ENCODE data around the gene IFT43. TPM values are rescaled to one million over a fixed set of nuclear protein-coding genes. Genes with fewer than 3 reads are reported as not detected.

IFT43 gene
- total and polyA plus RNA-seq, 10 of the 15 experiments (the other 5 are each of a cell fraction or from before 2014, with no cell fraction given) = 8.2 to 24.8 (median 14.0) TPM

DNA sequence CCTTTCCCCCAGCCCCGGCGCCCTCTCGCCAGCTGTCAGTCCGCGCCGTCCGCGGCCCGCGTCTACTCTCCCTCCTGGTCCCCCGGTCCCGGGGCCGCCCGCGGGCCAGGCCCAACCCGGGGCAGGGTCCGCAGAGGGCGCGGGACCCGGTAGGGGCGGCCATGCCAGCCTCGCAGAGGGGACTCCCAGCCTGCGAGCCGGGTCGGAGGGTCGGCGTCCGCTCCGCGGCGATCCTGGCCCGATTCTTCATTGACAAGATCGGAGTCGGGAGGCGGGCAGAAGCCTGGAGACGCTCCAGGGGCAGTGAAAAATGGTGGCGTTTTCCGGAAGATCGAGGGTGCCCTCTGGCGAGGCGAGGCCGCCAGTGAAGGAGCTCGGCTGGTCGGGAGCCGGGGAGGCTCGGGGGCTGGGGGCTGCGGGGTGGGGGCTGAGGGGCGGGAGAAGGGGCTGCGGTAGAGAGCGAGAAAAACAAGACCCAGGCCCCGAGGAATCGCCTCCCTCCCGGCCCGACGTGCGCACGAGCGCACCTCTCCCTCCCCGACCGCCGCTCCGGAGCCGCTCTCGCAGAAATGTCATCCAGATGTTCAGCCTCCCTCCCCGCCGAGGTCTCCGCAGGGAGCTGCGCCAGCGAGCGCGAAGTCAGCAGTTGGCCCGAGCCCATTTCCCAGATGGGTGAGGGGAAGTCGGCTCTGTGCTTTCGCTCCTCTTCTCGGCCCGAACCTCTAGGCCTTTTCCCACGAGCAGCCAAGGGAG, 3.1 kb upstream of the IFT43 start (continued):
- TF ChIP-seq, protein P1, sequence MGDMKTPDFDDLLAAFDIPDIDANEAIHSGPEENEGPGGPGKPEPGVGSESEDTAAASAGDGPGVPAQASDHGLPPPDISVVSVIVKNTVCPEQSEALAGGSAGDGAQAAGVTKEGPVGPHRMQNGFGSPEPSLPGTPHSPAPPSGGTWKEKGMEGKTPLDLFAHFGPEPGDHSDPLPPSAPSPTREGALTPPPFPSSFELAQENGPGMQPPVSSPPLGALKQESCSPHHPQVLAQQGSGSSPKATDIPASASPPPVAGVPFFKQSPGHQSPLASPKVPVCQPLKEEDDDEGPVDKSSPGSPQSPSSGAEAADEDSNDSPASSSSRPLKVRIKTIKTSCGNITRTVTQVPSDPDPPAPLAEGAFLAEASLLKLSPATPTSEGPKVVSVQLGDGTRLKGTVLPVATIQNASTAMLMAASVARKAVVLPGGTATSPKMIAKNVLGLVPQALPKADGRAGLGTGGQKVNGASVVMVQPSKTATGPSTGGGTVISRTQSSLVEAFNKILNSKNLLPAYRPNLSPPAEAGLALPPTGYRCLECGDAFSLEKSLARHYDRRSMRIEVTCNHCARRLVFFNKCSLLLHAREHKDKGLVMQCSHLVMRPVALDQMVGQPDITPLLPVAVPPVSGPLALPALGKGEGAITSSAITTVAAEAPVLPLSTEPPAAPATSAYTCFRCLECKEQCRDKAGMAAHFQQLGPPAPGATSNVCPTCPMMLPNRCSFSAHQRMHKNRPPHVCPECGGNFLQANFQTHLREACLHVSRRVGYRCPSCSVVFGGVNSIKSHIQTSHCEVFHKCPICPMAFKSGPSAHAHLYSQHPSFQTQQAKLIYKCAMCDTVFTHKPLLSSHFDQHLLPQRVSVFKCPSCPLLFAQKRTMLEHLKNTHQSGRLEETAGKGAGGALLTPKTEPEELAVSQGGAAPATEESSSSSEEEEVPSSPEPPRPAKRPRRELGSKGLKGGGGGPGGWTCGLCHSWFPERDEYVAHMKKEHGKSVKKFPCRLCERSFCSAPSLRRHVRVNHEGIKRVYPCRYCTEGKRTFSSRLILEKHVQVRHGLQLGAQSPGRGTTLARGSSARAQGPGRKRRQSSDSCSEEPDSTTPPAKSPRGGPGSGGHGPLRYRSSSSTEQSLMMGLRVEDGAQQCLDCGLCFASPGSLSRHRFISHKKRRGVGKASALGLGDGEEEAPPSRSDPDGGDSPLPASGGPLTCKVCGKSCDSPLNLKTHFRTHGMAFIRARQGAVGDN (IDR thresholded peaks at IDR 0.05) = 0 out of 2 replicates have a peak, but pooled peaks have one; percentile 44
- TF ChIP-seq CREB1 (IDR thresholded peaks at IDR 0.05; ENCODE audit: low read depth) (no peak), KDM1A (IDR thresholded peaks at IDR 0.05; ENCODE audit: borderline replicate concordance) (no peak), SMC3 (IDR thresholded peaks at IDR 0.05; ENCODE audit: borderline replicate concordance, low read length) (peak; percentile 85), MTA2 (IDR thresholded peaks at IDR 0.05; ENCODE audit: low read depth) (no peak), BACH1 (IDR thresholded peaks at IDR 0.05; ENCODE audit: borderline replicate concordance) (0 out of 2 replicates have a peak, but pooled peaks have one; percentile 51), DPF2 (IDR thresholded peaks at IDR 0.05) (peak; percentile 57; the same call in 1 of the 2 replicates), IKZF1 (conservative IDR thresholded peaks at IDR 0.05) (peak; percentile 86), JUNB (IDR thresholded peaks at IDR 0.05) (no peak), HDAC2 (IDR thresholded peaks at IDR 0.05) (no peak)
- TF ChIP-seq, protein P2, sequence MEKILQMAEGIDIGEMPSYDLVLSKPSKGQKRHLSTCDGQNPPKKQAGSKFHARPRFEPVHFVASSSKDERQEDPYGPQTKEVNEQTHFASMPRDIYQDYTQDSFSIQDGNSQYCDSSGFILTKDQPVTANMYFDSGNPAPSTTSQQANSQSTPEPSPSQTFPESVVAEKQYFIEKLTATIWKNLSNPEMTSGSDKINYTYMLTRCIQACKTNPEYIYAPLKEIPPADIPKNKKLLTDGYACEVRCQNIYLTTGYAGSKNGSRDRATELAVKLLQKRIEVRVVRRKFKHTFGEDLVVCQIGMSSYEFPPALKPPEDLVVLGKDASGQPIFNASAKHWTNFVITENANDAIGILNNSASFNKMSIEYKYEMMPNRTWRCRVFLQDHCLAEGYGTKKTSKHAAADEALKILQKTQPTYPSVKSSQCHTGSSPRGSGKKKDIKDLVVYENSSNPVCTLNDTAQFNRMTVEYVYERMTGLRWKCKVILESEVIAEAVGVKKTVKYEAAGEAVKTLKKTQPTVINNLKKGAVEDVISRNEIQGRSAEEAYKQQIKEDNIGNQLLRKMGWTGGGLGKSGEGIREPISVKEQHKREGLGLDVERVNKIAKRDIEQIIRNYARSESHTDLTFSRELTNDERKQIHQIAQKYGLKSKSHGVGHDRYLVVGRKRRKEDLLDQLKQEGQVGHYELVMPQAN (conservative IDR thresholded peaks at IDR 0.05) = peak; percentile 52
- TF ChIP-seq, protein P3, sequence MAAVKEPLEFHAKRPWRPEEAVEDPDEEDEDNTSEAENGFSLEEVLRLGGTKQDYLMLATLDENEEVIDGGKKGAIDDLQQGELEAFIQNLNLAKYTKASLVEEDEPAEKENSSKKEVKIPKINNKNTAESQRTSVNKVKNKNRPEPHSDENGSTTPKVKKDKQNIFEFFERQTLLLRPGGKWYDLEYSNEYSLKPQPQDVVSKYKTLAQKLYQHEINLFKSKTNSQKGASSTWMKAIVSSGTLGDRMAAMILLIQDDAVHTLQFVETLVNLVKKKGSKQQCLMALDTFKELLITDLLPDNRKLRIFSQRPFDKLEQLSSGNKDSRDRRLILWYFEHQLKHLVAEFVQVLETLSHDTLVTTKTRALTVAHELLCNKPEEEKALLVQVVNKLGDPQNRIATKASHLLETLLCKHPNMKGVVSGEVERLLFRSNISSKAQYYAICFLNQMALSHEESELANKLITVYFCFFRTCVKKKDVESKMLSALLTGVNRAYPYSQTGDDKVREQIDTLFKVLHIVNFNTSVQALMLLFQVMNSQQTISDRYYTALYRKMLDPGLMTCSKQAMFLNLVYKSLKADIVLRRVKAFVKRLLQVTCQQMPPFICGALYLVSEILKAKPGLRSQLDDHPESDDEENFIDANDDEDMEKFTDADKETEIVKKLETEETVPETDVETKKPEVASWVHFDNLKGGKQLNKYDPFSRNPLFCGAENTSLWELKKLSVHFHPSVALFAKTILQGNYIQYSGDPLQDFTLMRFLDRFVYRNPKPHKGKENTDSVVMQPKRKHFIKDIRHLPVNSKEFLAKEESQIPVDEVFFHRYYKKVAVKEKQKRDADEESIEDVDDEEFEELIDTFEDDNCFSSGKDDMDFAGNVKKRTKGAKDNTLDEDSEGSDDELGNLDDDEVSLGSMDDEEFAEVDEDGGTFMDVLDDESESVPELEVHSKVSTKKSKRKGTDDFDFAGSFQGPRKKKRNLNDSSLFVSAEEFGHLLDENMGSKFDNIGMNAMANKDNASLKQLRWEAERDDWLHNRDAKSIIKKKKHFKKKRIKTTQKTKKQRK (IDR thresholded peaks at IDR 0.05; ENCODE audit: low read depth, low read length) = no peak
- TF ChIP-seq, protein P4, sequence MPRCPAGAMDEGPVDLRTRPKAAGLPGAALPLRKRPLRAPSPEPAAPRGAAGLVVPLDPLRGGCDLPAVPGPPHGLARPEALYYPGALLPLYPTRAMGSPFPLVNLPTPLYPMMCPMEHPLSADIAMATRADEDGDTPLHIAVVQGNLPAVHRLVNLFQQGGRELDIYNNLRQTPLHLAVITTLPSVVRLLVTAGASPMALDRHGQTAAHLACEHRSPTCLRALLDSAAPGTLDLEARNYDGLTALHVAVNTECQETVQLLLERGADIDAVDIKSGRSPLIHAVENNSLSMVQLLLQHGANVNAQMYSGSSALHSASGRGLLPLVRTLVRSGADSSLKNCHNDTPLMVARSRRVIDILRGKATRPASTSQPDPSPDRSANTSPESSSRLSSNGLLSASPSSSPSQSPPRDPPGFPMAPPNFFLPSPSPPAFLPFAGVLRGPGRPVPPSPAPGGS (IDR thresholded peaks at IDR 0.05; ENCODE audit: borderline replicate concordance, insufficient read depth, low read depth, low read length, poor library complexity, severe bottlenecking) = no peak
- TF ChIP-seq, protein P5, sequence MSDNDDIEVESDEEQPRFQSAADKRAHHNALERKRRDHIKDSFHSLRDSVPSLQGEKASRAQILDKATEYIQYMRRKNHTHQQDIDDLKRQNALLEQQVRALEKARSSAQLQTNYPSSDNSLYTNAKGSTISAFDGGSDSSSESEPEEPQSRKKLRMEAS (IDR thresholded peaks at IDR 0.05; ENCODE audit: low read depth, low read length) = 0 out of 2 replicates have a peak, but pooled peaks have one; percentile 31
